Thyroid gland (tissue), 4 donors: ENCODE results near the gene PIN1.

Experiments used
- CTCF ChIP-seq, 6 experiments: fragments of 200-600 bp in 3 of 6; fragments of 450-650 bp in 3 of 6; sonication (generic) in 3 of 6; IDR thresholded peaks; one replicate each; pipeline ENCODE4 v1.5.1; 2016 to 2019; ENCODE audit warnings: antibody characterized with exemption in 6 of 6, mild to moderate bottlenecking in 2 of 6, inconsistent platforms in 1 of 6, moderate library complexity in 1 of 6
- POLR2A ChIP-seq, 2 donors: fragments of 450-650 bp; IDR thresholded peaks; one replicate each; pipeline ENCODE4 v1.6.1; 2017; ENCODE audit warnings: antibody characterized with exemption in 2 of 2, mild to moderate bottlenecking in 2 of 2, moderate library complexity in 1 of 2

- TF ChIP-seq CTCF (IDR thresholded peaks at IDR 0.05) (no peak), POLR2A (IDR thresholded peaks at IDR 0.05) (no peak)
Measured at GRCh38 chr19:9789066-9789465, 46.1 kb upstream of the PIN1 start.
